ENCODE measurements around the gene LRRFIP2.
A peak's percentile ranks its signal among the peaks of the same experiment; 100 is the strongest.

Gene LRRFIP2

GRCh38 chr3:37031096-37031682 lies 143.2 kb downstream of the LRRFIP2 start:
- DNase-seq (ENCODE audit: low read depth in 1 of 2, low spot score in 1 of 2) = no peak
- in situ Hi-C loops (cut with HindIII; ENCODE audit: low pct_unique_long_range_greater_than_20kb, low sequenced_read_pairs) = no loop called here
- no peak for TF ChIP-seq JUND (IDR thresholded peaks at IDR 0.05; ENCODE audit: low read depth)

- TF ChIP-seq JUND (IDR thresholded peaks at IDR 0.05; ENCODE audit: low read depth) = no peak
- in situ Hi-C loops (cut with HindIII; ENCODE audit: low pct_unique_long_range_greater_than_20kb, low sequenced_read_pairs) = no loop called here
- no peak for DNase-seq (ENCODE audit: low read depth in 1 of 2, low spot score in 1 of 2)
These were observed 143.8 kb downstream of the LRRFIP2 start for GRCh38 chr3:37030588-37030987.

- TF ChIP-seq JUND (IDR thresholded peaks at IDR 0.05; ENCODE audit: low read depth) = no peak
- in situ Hi-C loops (cut with HindIII; ENCODE audit: low pct_unique_long_range_greater_than_20kb, low sequenced_read_pairs) = no loop called here
- no peak for DNase-seq (ENCODE audit: low read depth in 1 of 2, low spot score in 1 of 2)
These were observed 144.7 kb downstream of the LRRFIP2 start for GRCh38 chr3:37029516-37030163.

- DNase-seq (ENCODE audit: low read depth in 1 of 2, low spot score in 1 of 2) = no peak
- in situ Hi-C loops (cut with HindIII; ENCODE audit: low pct_unique_long_range_greater_than_20kb, low sequenced_read_pairs) = no loop called here
- no peak for TF ChIP-seq JUND (IDR thresholded peaks at IDR 0.05; ENCODE audit: low read depth)
These were observed 145.3 kb downstream of the LRRFIP2 start for GRCh38 chr3:37029111-37029510.

- DNase-seq (ENCODE audit: low read depth in 1 of 2, low spot score in 1 of 2) = no peak
- TF ChIP-seq JUND (IDR thresholded peaks at IDR 0.05; ENCODE audit: low read depth) = no peak
- in situ Hi-C loops (cut with HindIII; ENCODE audit: low pct_unique_long_range_greater_than_20kb, low sequenced_read_pairs) = no loop called here
These were observed 146.1 kb downstream of the LRRFIP2 start for GRCh38 chr3:37028329-37028728.

GRCh38 chr3:37026851-37027250 lies 147.5 kb downstream of the LRRFIP2 start:
- no peak for DNase-seq (ENCODE audit: low read depth in 1 of 2, low spot score in 1 of 2)
- in situ Hi-C loops (cut with HindIII; ENCODE audit: low pct_unique_long_range_greater_than_20kb, low sequenced_read_pairs) = no loop called here
- TF ChIP-seq JUND (IDR thresholded peaks at IDR 0.05; ENCODE audit: low read depth) = no peak

GRCh38 chr3:37025561-37026335 lies 148.6 kb downstream of the LRRFIP2 start:
- TF ChIP-seq JUND (IDR thresholded peaks at IDR 0.05; ENCODE audit: low read depth) = no peak
- DNase-seq (ENCODE audit: low read depth in 1 of 2, low spot score in 1 of 2) = no peak
- in situ Hi-C loops (cut with HindIII; ENCODE audit: low pct_unique_long_range_greater_than_20kb, low sequenced_read_pairs) = no loop called here

- in situ Hi-C loops (cut with HindIII; ENCODE audit: low pct_unique_long_range_greater_than_20kb, low sequenced_read_pairs) = no loop called here
- no peak for TF ChIP-seq JUND (IDR thresholded peaks at IDR 0.05; ENCODE audit: low read depth)
- no peak for DNase-seq (ENCODE audit: low read depth in 1 of 2, low spot score in 1 of 2)
These were observed 149.5 kb downstream of the LRRFIP2 start for GRCh38 chr3:37024820-37025405.

- TF ChIP-seq JUND (IDR thresholded peaks at IDR 0.05; ENCODE audit: low read depth) = no peak
- in situ Hi-C loops (cut with HindIII; ENCODE audit: low pct_unique_long_range_greater_than_20kb, low sequenced_read_pairs) = no loop called here
- DNase-seq (ENCODE audit: low read depth in 1 of 2, low spot score in 1 of 2) = peak in 1 of 2 experiments; percentile 14
These were observed 150.3 kb downstream of the LRRFIP2 start for GRCh38 chr3:37024092-37024491.

- no peak for TF ChIP-seq JUND (IDR thresholded peaks at IDR 0.05; ENCODE audit: low read depth)
- in situ Hi-C loops (cut with HindIII; ENCODE audit: low pct_unique_long_range_greater_than_20kb, low sequenced_read_pairs) = no loop called here
- DNase-seq (ENCODE audit: low read depth in 1 of 2, low spot score in 1 of 2) = no peak
These were observed 156.7 kb downstream of the LRRFIP2 start for GRCh38 chr3:37017683-37018082.

GRCh38 chr3:37016903-37017302 lies 157.5 kb downstream of the LRRFIP2 start:
- no peak for DNase-seq (ENCODE audit: low read depth in 1 of 2, low spot score in 1 of 2)
- in situ Hi-C loops (cut with HindIII; ENCODE audit: low pct_unique_long_range_greater_than_20kb, low sequenced_read_pairs) = no loop called here
- no peak for TF ChIP-seq JUND (IDR thresholded peaks at IDR 0.05; ENCODE audit: low read depth)

- in situ Hi-C loops (cut with HindIII; ENCODE audit: low pct_unique_long_range_greater_than_20kb, low sequenced_read_pairs) = no loop called here
- TF ChIP-seq JUND (IDR thresholded peaks at IDR 0.05; ENCODE audit: low read depth) = no peak
- DNase-seq (ENCODE audit: low read depth in 1 of 2, low spot score in 1 of 2) = no peak
These were observed 158.7 kb downstream of the LRRFIP2 start for GRCh38 chr3:37015642-37016041.

- TF ChIP-seq JUND (IDR thresholded peaks at IDR 0.05; ENCODE audit: low read depth) = no peak
- in situ Hi-C loops (cut with HindIII; ENCODE audit: low pct_unique_long_range_greater_than_20kb, low sequenced_read_pairs) = no loop called here
- DNase-seq (ENCODE audit: low read depth in 1 of 2, low spot score in 1 of 2) = no peak
These were observed 159.8 kb downstream of the LRRFIP2 start for GRCh38 chr3:37014620-37015019.
